Measurements from ENCODE around the gene NKX6-1. TPM values are rescaled to one million over a fixed set of nuclear protein-coding genes. Genes with fewer than 3 reads are reported as not detected.

Gene NKX6-1
- total and polyA plus RNA-seq, 12 donors = 0.06 to 0.14 TPM; not detected in 10

- no peaks in the 10 kb centered on the region for H3K27me3 ChIP-seq
- DNase-seq = no peak
- no peaks in the 10 kb centered on the region for H3K4me1 ChIP-seq (replicated peaks in 1 of 2)
- no peak for TF ChIP-seq CTCF (IDR thresholded peaks at IDR 0.05)
- no peak for TF ChIP-seq POLR2A (IDR thresholded peaks at IDR 0.05)
- H3K4me3 ChIP-seq = no peak overlapping the region
- no peaks in the 10 kb centered on the region for H3K36me3 ChIP-seq (replicated peaks in 1 of 2)
- H3K9me3 ChIP-seq (replicated peaks in 1 of 3) = no peaks in the 10 kb centered on the region
- no peak overlapping the region for H3K27ac ChIP-seq
- intact Hi-C loops (cut with DNase I) = no loop called here
Observed at GRCh38 chr4:84472154-84472553, 26.9 kb downstream of the NKX6-1 start.

DNA sequence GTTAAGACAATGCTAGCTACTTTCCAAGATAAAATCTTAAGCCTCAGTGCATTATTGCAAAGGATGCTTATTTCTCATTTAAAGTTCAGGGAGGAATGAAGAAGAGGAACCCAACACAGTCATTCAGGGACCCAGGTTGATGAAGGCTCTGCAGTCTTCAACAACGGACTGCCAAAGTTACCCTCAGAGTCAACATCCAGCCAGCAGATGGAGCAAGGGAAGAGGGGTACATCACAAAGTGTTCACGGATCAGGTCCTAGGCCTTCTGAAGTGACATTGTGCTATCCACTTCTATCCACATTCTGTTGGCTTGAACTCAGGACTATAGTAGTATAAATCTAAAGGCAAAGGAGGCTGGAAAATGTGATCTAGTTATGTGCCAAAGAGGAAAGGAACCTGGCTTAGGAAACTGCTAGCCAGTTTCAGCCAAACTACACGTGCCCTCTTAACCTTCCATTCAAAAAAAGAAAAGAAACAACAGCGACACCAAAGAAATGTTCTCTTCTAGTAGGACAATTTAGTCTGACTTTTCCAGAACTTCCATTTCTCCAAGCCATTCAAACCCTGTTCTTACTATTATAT lies 28.8 kb downstream of the NKX6-1 start:
- TF ChIP-seq POLR2A (IDR thresholded peaks at IDR 0.05) = no peak
- H3K9me3 ChIP-seq (replicated peaks in 1 of 3) = no peaks in the 10 kb centered on the region
- H3K4me1 ChIP-seq (replicated peaks in 1 of 2) = no peaks in the 10 kb centered on the region
- intact Hi-C loops (cut with DNase I) = no loop called here
- no peak overlapping the region for H3K4me3 ChIP-seq
- peaks cover 6% of the 10 kb centered on the region for H3K27me3 ChIP-seq
- H3K27ac ChIP-seq = no peak overlapping the region
- H3K36me3 ChIP-seq (replicated peaks in 1 of 2) = no peaks in the 10 kb centered on the region
- DNase-seq = no peak
- WGBS, 4 donors = 46 to 56% (median 53%) methylated on average over 4 of the region's 4 CpGs

DNA sequence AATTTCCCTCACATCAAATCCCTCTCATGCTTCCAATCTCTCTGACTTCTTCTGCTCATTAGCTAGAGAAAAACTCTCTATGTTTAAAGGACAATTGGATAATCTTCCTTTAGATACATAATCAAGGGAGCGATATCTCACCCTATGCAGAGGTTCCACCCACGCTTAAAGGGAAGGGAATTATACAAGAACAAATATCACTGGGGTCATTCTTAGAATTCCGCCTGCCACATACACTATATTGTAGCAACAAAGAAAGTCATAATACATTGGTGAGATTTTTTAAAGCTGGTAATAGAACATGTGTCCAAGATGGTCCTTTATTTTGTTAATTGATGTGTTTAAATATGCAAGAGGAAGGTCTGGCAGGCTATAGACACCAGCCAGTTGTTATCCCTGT lies 31.5 kb downstream of the NKX6-1 start:
- no peak overlapping the region for H3K27ac ChIP-seq
- DNase-seq = no peak
- no peak overlapping the region for H3K4me3 ChIP-seq
- H3K36me3 ChIP-seq (replicated peaks in 1 of 2) = no peaks in the 10 kb centered on the region
- peaks cover 6% of the 10 kb centered on the region for H3K27me3 ChIP-seq
- 32 to 47% (median 37%) methylated on average over 3 of the region's 3 CpGs for WGBS, 4 donors
- intact Hi-C loops (cut with DNase I) = no loop called here
- no peaks in the 10 kb centered on the region for H3K9me3 ChIP-seq (replicated peaks in 1 of 3)
- no peak for TF ChIP-seq POLR2A (IDR thresholded peaks at IDR 0.05)
- TF ChIP-seq CTCF (IDR thresholded peaks at IDR 0.05) = no peak
- no peaks in the 10 kb centered on the region for H3K4me1 ChIP-seq (replicated peaks in 1 of 2)

DNA sequence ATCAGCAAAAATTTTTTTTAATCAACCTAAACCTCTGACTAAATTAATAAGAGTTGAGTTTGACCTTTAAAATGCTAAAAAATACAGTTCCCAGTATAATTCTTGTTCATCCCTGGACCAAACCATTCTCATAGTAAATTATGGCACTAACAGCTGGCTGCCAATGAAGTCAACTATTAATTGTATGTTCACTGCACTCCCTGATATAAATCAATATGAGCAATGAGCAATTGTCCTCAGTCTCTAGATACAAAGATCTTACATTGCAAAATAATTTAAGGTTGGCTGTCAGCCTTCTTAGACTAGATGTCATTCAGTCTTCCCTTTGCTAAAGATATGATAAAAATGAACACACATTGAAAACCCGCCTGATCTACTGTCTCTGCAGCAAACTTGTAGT lies 39.3 kb downstream of the NKX6-1 start:
- no peaks in the 10 kb centered on the region for H3K9me3 ChIP-seq (replicated peaks in 1 of 3)
- no peaks in the 10 kb centered on the region for H3K27me3 ChIP-seq
- no peak overlapping the region for H3K27ac ChIP-seq
- TF ChIP-seq POLR2A (IDR thresholded peaks at IDR 0.05) (no peak), CTCF (IDR thresholded peaks at IDR 0.05) (no peak)
- H3K4me3 ChIP-seq = no peak overlapping the region
- WGBS, 4 donors = 38 to 81% (median 70%) methylated on average over 1 of the region's 1 CpG
- no peaks in the 10 kb centered on the region for H3K36me3 ChIP-seq (replicated peaks in 1 of 2)
- no peaks in the 10 kb centered on the region for H3K4me1 ChIP-seq (replicated peaks in 1 of 2)
- no peak for DNase-seq
- intact Hi-C loops (cut with DNase I) = no loop called here

GRCh38 chr4:84456157-84456556 lies 42.9 kb downstream of the NKX6-1 start:
- no peak for DNase-seq
- H3K36me3 ChIP-seq (replicated peaks in 1 of 2) = no peaks in the 10 kb centered on the region
- H3K4me1 ChIP-seq (replicated peaks in 1 of 2) = no peaks in the 10 kb centered on the region
- no peaks in the 10 kb centered on the region for H3K9me3 ChIP-seq (replicated peaks in 1 of 3)
- no peak overlapping the region for H3K27ac ChIP-seq
- no peak for TF ChIP-seq POLR2A (IDR thresholded peaks at IDR 0.05)
- no peak for TF ChIP-seq CTCF (IDR thresholded peaks at IDR 0.05)
- WGBS, 4 donors = 60 to 71% (median 64%) methylated on average over 4 of the region's 4 CpGs
- intact Hi-C loops (cut with DNase I) = no loop called here
- H3K27me3 ChIP-seq = no peaks in the 10 kb centered on the region
- no peak overlapping the region for H3K4me3 ChIP-seq
